Testis (tissue), 3 donors: ENCODE results near the gene FAM110A. TPM values are rescaled to one million over a fixed set of nuclear protein-coding genes. Genes with fewer than 3 reads are reported as not detected.

Experiments
- DNase-seq: peaks from one replicate; pipeline ENCODE4 v3.0.0-alpha.2; 2019
- H3K27ac ChIP-seq, 2 donors: fragments of 200-600 bp; sonication (generic); one replicate each; pipeline ENCODE4 v1.5.1; 2019
- H3K27me3 ChIP-seq: fragments of 200-600 bp; sonication (generic); one replicate; pipeline ENCODE4 v1.5.1; 2019
- H3K36me3 ChIP-seq: fragments of 200-600 bp; sonication (generic); one replicate; pipeline ENCODE4 v1.5.1; 2017; ENCODE audit warnings: low read depth; ENCODE audit errors: missing control alignments
- H3K4me1 ChIP-seq: fragments of 200-600 bp; sonication (generic); one replicate; pipeline ENCODE4 v1.5.1; 2019
- H3K4me3 ChIP-seq, 2 donors: fragments of 200-600 bp; sonication (generic); one replicate each; pipeline ENCODE4 v1.5.1; 2017 to 2019
- H3K9me3 ChIP-seq: fragments of 200-600 bp; sonication (generic); one replicate; pipeline ENCODE4 v1.5.1; 2017
- CTCF ChIP-seq, 3 experiments: fragments of 450-650 bp in 2 of 3; fragments of 200-600 bp in 1 of 3; sonication (generic) in 1 of 3; IDR thresholded peaks; one replicate each; pipeline ENCODE4 v1.5.1; 2016 to 2019; ENCODE audit warnings: antibody characterized with exemption in 3 of 3, mild to moderate bottlenecking in 2 of 3, moderate library complexity in 1 of 3
- POLR2A ChIP-seq: fragments of 450-650 bp; IDR thresholded peaks from one replicate; pipeline ENCODE4 v1.6.1; 2017; ENCODE audit warnings: antibody characterized with exemption, mild to moderate bottlenecking, moderate library complexity
- WGBS, 2 donors: methylation state at CpG; one replicate each; pipeline ENCODE4 v1.1.5; 2018; 5-methylcytosine and 5-hydroxymethylcytosine counted together
- intact Hi-C: fragments of 100-400 bp; cut with DNase I; formaldehyde crosslinking; loops from one replicate; pipeline ENCODE4 v1.15.1; 2023; ENCODE audit warnings: low total_unique reads
- polyA plus RNA-seq: library from polyadenylated mRNA; stranded (reverse); fragments of 350-450 nt; fragmentation: Illumina TruSeq; extraction: RNeasy Lipid Tissue Mini Kit (QIAGEN cat#74804); gene quantifications from one replicate; pipeline ENCODE4 v1.2.3, GENCODE V29; 2014; ENCODE audit warnings: low read depth, low replicate concordance; ENCODE audit not compliant: insufficient read depth
- total RNA-seq, 2 donors: library from RNA; depleted of rRNA; stranded (reverse); fragments of >200 nt; gene quantifications; one replicate each; pipeline ENCODE4 v1.2.3, GENCODE V29; 2016

Gene FAM110A
- total and polyA plus RNA-seq, 3 donors from 2014 or later, result 5.1 to 7.7 (median 5.5) TPM

DNA sequence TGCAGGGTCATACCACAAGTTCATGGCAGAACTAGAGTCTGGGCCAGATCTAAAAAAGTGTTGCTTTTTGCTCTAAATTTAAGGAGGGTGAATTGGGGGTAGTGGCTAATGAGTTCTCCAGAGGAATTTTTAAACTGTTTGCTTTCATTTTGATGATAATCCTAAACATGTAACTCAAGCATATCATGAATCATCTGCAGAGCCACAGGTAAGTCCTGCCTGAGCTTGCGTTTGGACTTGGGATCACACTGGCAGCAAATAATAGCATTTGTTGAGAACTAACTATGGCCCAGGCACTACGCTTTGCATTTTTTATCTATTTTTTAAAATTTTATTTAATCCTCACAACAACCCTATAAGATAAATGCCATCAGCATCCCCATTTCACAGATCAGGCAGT, 27.4 kb downstream of the FAM110A start:
- Histone ChIP-seq H3K27ac (no peak overlapping the region), H3K4me1 (no peaks in the 10 kb centered on the region), H3K27me3 (no peaks in the 10 kb centered on the region), H3K9me3 (no peaks in the 10 kb centered on the region), H3K36me3 (no peaks in the 10 kb centered on the region), H3K4me3 (no peak overlapping the region)
- DNase-seq, result no peak
- 96 to 100% methylated on average over 2 of the region's 2 CpGs for WGBS, 2 donors
- TF ChIP-seq CTCF (IDR thresholded peaks at IDR 0.05) (no peak), POLR2A (no peak)
- intact Hi-C loops, result no loop called here

DNA sequence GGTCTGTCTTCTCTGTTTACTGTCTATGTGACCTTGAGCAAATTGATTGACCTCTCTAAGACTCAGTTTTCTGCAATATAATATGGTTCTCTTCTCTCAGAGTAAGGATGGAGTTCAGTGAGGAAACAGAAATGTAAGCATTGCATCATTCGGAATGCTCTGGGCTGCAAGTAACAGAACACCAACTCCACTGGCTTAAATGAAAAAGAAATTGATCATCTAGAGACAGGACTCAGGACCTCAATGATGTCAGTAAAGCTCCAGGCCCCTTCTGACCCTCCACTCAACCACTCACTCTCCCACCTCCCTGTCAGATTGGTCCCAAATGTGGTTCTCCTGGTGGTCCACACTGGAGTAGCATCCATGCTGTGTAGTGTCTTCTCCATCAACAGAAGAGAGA, 31.9 kb downstream of the FAM110A start:
- no peak overlapping the region for H3K27ac ChIP-seq
- no peaks in the 10 kb centered on the region for H3K9me3 ChIP-seq
- H3K36me3 ChIP-seq, result no peaks in the 10 kb centered on the region
- no peaks in the 10 kb centered on the region for H3K27me3 ChIP-seq
- H3K4me1 ChIP-seq, result no peaks in the 10 kb centered on the region
- 86 to 94% methylated on average over 1 of the region's 1 CpG for WGBS, 2 donors
- no peak for TF ChIP-seq CTCF (IDR thresholded peaks at IDR 0.05)
- no peak for TF ChIP-seq POLR2A
- H3K4me3 ChIP-seq, result no peak overlapping the region
- DNase-seq, result no peak
- intact Hi-C loops, result no loop called here

DNA sequence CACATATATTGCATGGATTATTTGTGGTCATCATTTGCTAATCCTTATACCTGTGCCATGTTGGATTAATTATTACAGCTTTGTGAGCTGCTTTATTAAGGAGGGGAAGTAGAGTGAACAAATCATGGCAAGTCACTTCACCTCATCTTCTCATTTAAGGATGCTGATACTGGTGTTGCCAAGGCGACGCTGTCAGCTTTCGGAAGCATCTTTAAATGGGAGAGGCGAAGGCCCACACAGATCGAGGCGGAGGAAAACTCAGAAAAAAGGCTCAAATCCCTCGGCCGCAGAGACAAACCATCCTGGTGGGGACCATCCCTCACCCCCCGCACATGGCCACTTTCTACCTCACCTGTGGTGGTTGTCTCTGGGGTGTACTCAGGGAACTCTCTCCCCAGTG, 34.8 kb downstream of the FAM110A start:
- 92 to 94% methylated on average over 9 of the region's 9 CpGs for WGBS, 2 donors
- no peaks in the 10 kb centered on the region for H3K36me3 ChIP-seq
- no peak overlapping the region for H3K4me3 ChIP-seq
- no peak overlapping the region for H3K27ac ChIP-seq
- no peak for TF ChIP-seq POLR2A
- TF ChIP-seq CTCF (IDR thresholded peaks at IDR 0.05), result no peak
- intact Hi-C loops, result no loop called here
- no peaks in the 10 kb centered on the region for H3K27me3 ChIP-seq
- H3K4me1 ChIP-seq, result no peaks in the 10 kb centered on the region
- DNase-seq, result no peak
- H3K9me3 ChIP-seq, result no peaks in the 10 kb centered on the region

- H3K36me3 ChIP-seq, result no peaks in the 10 kb centered on the region
- no peaks in the 10 kb centered on the region for H3K9me3 ChIP-seq
- H3K4me1 ChIP-seq, result no peaks in the 10 kb centered on the region
- no peak overlapping the region for H3K4me3 ChIP-seq
- WGBS, 2 donors, result 61 to 70% methylated on average over 4 to 5 of the region's 5 CpGs
- TF ChIP-seq CTCF (IDR thresholded peaks at IDR 0.05) (no peak), POLR2A (no peak)
- no peak for DNase-seq
- H3K27me3 ChIP-seq, result no peaks in the 10 kb centered on the region
- no peak overlapping the region for H3K27ac ChIP-seq
- intact Hi-C loops, result no loop called here
These were observed 36.1 kb downstream of the FAM110A start for GRCh38 chr20:869606-870005.

DNA sequence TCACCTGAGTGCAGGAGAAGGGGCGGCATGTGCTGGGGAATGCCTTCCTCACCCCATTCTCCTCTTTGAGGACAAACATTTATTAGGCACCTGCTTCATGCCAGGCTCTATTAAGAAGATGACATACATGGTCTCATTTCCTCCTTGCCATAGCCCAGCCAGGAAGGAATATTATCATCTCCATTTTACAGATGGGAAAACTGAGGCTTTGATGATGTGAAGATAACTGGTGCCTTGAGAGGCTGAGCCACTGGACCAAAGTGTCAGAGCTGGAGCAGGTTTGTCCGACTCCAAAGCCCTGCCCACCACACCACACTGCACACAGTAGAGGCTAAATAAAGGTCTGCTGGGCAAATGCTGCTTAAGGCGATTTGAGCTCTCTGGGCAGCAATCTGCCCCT, 37.2 kb downstream of the FAM110A start:
- H3K36me3 ChIP-seq, result no peaks in the 10 kb centered on the region
- DNase-seq, result no peak
- H3K9me3 ChIP-seq, result no peaks in the 10 kb centered on the region
- H3K4me3 ChIP-seq, result no peak overlapping the region
- no peaks in the 10 kb centered on the region for H3K4me1 ChIP-seq
- WGBS, 2 donors, result 69 to 95% methylated on average over 3 of the region's 3 CpGs
- TF ChIP-seq POLR2A, result no peak
- TF ChIP-seq CTCF (IDR thresholded peaks at IDR 0.05), result no peak
- intact Hi-C loops, result no loop called here
- H3K27ac ChIP-seq, result no peak overlapping the region
- no peaks in the 10 kb centered on the region for H3K27me3 ChIP-seq
